GM12892 (cell line): ENCODE measurements around the gene KLF17.

Source experiments
- POLR2A ChIP-seq: IDR thresholded peaks from 2 replicates; pipeline ENCODE4 v1.6.1; 2011; ENCODE audit warnings: low read depth, low read length, control low read depth
- POLR2AphosphoS5 ChIP-seq: IDR thresholded peaks from 2 replicates; pipeline ENCODE4 v1.6.1; 2011; ENCODE audit warnings: low read depth, low read length, control low read depth
- TAF1 ChIP-seq: IDR thresholded peaks from 2 replicates; pipeline ENCODE4 v1.6.1; 2011; ENCODE audit warnings: low read depth, mild to moderate bottlenecking, control low read depth, low read length, borderline replicate concordance

DNA sequence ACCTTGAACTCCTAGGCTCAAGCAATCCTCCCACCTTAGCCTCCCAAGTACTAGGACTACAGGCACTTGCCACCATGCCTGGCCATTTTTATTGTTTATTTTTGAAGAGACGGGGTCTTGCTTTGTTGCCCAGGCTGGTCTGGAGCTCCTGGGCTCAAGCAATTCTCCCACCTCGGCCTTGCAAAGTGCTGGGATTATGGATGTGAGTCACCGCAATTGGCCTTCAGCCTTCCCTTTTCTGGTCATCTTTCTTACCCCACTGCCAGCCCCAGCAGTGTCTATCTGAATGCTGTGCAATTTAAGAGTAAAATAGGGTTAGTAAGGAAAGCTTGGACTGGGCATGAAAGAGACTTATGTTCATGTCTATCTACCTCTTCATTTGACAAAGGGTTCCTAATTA is 6.1 kb upstream of the KLF17 start:
- no peak for TF ChIP-seq POLR2A
- no peak for TF ChIP-seq POLR2AphosphoS5
- no peak for TF ChIP-seq TAF1
